Hindlimb muscle (tissue), 1 donor: ENCODE data around the gene RAPGEF2. TPM values are rescaled to one million over a fixed set of nuclear protein-coding genes. Genes with fewer than 3 reads are reported as not detected.
"Not testable (repeated sequence)": the region's sequence is repeated elsewhere in the genome, so short reads cannot be mapped to it uniquely, and the experiment has no call there.

Source experiments
- DNase-seq: peaks from one replicate; pipeline ENCODE4 v3.0.0-alpha.2; 2013
- polyA plus RNA-seq: library from polyadenylated mRNA; unstranded; fragments of 120-200 nt; gene quantifications from one replicate; pipeline ENCODE4 v1.2.1, GENCODE V29; 2013; ENCODE audit not compliant: insufficient read length

Gene RAPGEF2
- polyA plus RNA-seq, 1 donor = 27.6 TPM

DNA sequence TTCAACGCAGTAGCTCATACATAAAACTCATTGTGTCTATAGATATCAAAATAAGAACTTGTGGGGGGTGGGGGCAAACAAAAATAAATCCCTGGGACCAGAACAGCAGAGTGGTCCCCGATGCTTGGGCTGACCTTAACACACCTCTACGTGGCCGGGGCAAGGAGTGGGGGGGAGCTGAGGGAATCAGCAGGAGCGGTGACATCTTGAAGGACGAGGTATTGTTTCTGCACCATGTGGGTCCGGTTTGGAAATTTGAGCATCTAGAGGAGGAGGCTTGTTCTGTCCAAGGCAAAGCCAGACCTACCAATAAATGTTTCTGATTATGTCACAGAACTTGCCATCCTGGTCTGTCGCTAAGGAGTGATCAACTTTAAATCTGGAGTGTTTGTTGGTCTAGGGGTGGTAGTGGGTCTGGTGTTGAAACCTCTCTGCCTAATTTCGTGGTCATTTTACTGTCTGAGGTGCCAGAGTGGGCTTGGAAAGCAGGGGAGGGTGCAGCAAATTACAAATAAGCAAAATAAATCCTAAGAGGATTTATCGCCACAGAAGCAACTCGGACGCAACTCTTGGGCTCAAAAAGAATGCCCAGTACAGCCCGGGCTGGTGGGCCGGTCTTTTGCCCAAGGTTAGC is 774 bp upstream of the RAPGEF2 start:
- DNase-seq = peak; percentile 6

DNA sequence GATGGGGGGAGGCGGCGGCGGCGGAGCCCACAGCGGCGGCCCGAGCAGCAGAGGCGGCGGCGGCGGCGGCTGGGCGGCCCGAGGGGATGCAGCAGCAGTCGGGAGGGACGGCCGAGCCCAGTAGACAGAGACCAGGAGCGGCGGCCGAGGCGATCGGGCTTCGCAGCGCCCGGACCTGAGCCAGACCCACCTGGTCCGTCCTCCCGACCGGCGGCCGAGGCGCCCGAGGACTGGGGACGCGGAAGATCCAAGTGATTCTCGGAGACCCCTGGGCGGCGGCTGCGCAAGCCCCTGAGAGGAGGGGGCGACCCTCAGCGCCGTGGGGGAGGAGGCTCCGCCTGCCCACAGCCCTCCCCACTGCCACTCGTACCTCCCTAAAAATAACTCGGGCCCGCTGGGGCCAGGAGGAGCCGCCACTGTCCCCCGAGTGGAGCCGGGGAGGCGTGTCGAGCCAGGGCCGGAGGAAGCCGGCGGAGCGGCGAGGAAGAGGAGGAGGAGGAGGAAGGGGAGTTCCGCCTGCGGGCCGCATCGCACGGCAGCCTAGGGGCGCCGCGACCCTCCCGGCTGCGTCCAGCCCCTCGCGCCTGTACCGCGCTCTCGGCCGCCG is 608 bp downstream of the RAPGEF2 start:
- peak; percentile 43 for DNase-seq

DNA sequence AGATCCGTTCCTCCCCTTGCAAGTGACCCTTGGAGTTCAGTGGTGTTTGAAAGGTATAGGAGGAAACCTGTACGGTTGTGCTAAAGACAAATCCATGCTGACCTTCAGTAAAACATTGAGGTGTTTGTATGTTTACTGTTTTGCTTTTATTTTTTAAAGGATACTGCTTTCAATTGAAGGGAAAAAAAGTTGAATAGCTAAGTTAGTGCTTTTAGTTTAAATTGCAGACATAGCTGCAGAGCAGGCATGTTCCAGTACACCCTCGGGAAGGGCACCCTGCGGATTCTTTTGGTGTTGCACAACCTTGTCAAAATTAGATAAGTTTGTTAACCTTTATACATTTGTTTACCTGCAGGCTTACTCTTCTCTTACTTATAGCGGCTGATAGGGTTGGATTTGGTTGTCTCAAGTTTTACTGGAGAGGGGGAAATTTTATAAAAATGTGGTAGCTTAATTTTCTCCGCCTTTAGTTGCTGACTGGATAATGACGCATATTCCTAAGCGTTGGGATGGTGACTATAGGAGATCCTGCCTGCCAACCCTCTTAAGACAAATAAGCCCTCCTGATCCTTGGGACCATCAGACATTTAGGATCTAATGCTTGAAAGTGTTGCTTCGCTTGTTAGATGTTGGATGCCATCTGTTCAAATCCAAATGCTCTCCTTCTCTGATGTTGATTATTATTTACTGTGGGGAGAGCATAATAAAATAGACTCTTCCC is 2.0 kb downstream of the RAPGEF2 start:
- DNase-seq = peak; percentile 4

DNA sequence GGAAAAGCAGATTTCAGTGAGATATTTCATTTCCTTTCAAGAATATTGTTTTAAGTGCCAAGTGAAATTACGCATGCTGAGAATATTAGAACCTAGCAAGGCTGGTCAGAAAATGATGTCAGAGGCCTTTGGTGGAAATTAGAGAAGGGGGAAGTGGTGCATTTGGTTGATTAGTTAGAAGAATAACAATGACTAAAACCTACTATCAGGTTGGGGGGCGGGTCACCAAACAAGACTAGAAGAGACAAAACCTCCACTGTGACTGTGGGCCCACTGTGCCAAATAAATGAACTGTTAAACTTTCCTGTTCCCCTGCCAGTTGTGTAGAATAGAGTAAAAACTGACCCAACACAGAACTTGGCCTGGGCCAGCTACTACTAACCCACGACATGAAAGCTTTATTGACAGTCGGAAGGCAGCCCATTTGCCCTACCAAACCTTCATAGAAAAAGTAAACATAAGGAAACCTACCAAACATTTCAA is 2.9 kb downstream of the RAPGEF2 start:
- peak; percentile 6 for DNase-seq

DNA sequence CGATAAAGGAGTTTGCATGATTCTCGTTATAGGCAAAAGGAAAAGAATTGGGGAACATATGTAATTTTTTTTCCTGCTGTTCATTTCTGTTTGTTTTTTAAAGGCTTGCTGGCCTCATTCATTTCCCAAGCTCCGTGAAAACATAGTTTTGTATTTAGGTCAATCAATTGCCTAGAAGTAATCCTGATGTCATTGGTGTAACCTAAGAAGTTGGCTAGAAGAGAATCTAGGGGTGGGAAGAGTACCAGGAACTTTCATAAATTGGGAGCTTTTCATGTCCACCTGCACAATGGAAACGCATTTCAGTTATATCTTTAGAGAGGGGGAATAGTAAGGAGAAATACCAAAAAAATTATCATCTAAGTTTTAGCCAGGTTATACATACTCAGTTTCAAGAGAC is 3.8 kb downstream of the RAPGEF2 start:
- peak; percentile 4 for DNase-seq

DNA sequence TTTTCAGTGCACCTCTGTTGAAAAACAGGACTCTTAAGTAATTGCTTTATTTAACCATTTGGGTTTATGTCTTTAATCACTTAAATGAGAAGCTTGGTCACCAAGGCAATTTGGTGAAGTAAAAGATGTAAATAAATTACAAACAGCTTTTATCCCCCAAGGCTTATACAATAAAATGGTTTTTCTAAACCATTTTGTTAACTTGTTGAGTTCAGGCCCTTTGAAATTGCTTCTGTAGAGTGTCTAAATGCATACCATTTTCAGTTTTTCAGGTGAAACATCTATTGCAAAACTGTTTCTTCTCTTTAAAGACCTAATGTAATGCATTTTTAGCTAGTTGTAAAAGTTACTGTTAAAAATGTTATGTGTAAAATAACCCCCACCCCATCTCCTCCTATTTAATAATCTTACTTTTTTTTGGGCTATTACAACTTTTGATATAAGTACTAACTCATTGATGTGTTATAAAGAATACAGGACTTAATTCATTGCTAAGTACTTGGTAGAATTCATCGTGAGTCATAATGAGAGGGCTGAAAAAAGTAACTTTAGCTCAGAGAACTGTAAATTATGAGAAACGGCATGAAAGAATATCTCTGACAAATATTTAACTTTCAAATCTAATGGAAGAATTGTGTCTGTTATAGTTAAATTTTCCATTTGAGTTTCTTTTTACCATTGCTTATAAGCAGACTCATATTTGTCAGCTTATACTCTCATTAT is 4.5 kb downstream of the RAPGEF2 start:
- DNase-seq = no peak

DNA sequence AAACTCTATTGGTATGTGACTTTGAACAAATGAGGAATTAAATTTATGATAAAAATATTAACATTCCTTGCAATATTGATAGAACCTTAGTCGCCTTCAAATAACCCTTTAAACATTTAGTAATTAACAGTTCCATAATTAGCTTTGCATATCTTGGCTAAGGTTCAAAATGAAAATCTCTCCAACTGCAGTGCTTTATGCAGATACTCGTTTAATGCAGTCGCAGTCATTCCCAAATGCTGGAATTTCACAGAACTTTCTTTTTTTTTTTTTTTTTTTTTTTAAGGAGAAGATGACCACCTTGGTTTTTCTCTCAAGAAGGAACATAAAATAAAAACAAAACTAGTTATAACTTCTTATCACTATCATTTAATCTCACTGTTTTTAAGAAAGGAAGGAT is 5.2 kb downstream of the RAPGEF2 start:
- no peak for DNase-seq

DNA sequence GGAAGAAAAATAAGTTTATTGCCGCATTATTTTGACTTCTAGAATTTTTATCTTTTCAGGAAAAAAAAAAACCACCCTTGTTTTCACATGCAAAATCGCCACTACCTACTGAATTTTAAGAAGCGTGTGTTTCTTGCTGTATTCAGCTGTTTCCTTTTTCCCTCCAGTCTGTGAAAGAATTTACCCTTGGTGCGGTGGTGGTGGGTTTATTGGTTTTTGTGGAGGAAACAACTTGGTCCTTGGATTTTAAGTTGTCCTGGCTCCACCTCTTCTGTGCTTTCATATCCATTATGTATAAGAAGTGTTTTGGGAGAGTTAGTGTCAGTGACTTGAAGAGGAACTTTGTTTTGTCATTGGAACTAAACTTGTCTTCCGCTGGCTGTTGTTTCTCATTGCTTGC is 8.1 kb downstream of the RAPGEF2 start:
- DNase-seq = no peak

DNA sequence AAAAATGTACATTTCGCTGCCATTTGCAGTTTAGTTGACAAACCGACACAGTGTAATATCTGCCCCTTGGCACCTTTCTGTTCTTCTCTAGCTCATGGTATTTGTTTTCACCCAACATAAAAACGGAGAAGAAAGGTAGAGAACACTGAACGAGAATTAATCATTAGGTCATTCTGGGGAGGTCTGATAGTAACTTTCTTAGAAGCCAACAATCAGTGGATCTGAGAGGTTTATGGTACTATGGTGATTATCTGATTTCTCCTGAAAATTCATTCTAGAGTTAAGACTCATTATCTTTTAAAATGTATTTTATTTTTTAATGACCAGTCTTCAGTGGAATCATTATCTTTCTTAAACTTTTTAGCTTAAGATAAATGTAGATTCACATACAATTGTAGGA is 8.5 kb downstream of the RAPGEF2 start:
- DNase-seq = no peak

DNA sequence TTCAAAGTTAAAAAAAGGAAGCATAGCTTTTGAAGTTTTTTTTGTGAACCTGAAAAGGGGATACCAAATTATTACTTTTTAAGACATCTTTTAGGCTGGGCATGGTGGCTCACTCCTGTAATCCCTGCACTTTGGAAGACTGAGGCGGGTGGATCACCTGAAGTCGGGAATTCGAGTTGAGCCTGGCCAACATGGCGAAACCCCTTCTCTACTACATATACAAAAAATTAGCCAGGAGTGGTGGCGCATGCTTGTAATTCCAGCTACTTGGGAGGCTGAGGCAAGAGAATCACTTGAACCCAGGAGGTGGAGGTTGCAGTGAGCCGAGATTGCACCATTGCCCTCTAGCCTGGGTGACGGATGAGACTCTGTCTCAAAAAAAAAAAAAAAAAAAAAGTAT is 10.5 kb downstream of the RAPGEF2 start:
- not testable (repeated sequence) for DNase-seq

DNA sequence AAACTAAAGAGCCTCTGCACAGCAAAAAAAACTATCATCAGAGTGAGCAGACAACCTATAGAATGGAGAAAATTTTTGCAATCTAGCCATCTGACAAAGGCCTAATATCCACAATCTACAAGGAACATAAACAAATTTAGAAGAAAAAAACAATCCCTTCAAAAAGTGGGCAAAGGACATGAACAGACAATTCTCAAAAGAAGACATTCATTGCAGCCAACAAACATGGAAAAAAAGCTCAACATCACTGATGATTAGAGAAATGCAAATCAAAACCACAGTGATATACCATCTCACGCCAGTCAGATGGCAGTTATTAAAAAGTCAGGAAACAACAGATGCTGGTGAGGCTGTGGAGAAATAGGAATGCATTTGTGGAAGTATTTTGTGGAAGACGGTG is 13.2 kb downstream of the RAPGEF2 start:
- DNase-seq = not testable (repeated sequence)

DNA sequence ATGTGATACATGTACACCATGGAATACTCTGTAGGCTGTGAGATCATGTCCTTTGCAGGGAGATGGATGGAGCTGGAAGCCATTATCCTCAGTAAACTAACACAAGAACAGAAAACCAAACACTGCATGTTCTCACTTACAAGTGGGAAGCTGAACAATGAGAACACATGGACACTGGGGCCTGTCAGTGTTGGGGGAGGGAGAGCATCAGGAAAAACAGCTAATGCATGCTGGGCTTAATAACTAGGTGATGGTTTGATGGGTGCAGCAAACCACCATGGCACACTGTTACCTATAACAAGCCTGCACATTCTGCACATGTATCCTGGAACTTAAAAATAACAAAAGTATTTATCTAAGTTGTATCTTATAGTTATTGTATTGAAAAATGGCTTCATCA is 13.8 kb downstream of the RAPGEF2 start:
- not testable (repeated sequence) for DNase-seq

DNA sequence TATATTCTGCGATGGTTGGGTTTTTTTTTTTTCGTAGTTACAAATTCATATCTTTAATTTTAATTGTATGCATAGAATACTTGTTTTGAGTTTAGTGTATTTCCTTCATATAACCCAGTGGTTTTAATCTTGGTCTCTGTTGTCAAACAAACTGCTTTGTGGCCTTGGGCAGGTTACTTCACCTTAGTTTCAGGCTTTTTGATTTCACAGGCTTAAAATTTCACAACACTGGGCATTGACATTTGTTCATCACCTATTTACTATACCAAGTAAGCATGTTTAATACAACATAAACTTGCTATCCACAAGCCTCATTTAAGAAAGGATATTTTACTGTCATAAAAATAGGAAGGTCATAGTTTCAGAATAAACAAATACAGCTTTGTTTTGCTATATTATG is 14.7 kb downstream of the RAPGEF2 start:
- DNase-seq = no peak

DNA sequence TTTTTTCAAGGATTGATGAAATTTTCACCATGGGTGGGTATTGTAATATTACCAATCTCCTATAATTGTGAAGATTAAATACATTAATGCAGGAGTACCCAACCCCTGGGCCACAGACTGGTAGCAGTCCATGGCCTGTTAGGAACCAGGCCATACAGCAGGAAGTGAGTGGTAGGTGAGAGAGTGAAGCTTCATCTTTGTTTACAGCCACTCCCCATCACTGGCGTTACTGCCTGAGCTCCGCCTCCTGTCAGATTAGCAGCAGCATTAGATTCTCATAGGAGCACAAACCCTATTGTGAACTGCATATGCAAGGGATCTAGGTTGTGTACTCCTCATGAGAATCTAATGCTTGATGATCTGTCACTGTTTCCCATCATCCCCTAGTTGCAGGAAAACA is 15.1 kb downstream of the RAPGEF2 start:
- DNase-seq = no peak

DNA sequence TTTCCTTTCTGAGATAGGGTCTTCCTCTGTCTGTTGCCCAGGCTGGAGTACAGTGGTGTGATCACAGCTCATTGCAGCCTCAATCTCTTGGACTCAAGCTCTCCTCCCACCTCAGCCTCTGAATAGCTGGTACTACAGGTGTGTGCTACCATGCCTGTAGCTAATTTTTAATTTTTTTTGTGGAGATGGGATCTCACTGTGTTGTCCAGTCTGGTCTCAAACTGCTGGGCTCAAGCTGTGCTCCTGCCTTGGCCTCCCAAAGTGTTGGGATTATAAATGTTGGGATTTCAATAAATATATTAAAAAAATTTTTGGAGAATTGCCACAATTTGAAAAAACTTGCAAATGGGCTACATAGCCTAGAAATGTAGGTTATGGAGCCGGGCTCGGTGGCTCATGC is 18.5 kb downstream of the RAPGEF2 start:
- no peak for DNase-seq

DNA sequence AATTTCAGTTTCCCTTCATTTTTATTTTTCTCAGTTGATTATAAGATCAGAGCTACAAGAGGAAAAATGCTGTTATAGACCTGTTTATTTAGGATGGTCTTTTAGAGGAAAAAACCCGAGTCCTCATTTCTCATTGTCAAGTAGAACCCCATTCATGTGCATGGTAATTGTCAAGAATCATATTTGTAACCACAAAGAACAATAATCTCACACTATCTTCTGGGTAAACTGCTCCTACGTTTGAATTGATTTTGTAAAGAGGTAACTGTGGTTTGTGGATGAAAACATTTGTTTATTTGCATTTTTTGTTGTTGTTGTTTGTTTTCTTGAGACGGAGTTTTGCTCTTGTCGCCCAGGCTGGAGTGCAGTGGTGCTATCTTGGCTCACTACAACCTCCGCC is 23.8 kb downstream of the RAPGEF2 start:
- DNase-seq = no peak

DNA sequence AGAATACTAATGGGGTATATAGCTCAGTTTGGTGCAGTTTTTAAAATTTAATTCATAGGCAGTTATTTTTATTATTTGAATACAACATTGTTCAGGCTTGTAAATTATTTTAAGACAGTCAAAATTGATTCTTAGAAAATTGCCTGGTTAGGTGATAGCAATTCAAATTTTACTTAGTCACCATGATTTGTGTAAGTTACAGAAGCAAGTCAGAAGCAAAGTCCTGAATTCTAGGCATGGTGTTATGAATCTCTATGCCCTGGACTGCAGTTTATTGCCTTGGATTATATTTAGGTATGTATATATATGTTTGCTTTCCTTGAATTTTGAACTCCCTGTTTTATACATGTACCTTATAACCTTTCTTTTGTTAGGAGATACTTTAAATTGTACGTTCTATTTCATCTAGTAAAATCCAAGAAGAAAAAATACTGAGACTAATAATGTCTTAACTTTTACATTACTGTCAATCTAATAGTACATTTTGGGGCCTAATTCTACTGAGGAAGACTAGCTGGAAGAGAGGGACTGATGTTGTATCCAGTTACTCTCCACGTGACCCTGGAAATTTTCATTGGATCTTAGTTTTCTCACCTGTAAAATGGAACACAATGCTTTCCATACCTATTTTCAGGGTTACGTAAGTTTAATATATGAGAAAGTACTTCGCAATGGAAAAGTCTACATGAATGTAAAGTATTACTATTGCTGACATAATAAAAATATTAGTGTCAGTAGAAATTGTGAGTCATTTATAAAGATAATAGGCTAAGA is 25.1 kb downstream of the RAPGEF2 start:
- no peak for DNase-seq

DNA sequence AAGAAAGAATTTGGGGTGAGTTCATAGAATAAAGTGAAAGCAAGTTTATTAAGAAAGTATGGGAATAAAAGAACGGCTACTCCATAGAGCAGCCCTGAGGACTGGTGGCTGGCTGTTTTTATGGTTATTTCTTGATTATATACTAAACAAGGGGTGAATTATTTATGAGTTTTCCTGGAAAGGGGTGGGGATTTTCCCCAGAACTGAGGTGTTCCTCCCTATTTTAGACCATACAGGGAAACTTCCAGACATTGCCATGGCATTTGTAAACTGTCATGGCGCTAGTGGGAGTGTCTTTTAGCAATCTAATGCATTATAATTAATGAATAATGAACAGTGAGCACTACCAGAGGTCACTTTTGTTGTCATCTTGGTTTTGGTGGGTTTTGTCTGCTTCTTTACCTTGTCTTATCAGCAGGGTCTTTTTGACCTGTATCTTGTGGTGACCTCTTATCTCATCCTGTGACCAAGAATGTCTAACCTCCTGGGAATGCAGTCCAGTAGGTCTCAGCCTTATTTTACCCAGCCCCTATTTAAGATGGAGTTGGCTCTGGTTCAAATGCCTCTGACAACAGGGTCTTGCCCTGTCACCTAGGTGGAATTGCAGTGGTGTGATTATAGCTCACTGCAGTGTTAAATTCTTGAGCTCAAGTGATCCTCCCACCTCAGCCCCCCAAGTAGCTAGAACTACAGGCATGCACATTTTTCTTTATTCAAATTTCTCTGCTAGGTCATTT is 27.1 kb downstream of the RAPGEF2 start:
- no peak for DNase-seq

DNA sequence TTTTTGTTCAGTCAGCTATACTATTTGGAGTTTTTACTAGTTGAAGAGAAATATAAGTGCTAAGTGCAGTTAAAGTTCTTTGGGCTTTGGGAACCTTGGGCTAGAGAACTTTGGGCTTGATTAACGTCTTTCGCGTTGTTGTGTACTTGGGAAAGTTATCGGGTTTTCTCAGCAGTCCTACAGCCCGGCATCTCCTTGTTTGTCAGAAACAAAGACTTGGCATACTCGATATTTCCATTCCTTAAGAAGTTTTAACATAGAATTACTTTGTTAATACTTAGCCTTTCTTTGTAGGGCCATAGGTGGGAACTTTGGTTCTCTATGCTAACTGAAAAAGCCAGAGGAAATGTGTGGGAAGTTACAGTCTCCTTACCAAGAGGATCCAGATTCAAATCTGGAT is 28.7 kb downstream of the RAPGEF2 start:
- DNase-seq = no peak

DNA sequence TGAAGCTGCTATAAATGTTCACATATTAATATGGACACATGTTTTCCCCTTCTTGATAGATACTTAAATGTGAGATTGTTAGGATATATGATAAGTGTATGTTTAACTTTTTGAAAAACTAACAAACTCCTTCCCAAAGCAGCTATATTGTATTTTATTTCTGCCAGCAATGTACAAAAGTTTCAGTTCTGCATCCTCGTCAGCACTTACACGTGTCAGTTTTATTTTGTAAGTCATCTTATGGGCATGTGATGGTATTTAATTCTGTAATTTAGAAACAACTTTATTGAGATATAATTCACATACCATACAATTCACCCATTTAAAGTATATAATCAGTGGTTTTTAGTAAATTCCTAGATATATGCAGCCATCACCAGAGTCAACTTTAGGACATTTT is 31.6 kb downstream of the RAPGEF2 start:
- no peak for DNase-seq

DNA sequence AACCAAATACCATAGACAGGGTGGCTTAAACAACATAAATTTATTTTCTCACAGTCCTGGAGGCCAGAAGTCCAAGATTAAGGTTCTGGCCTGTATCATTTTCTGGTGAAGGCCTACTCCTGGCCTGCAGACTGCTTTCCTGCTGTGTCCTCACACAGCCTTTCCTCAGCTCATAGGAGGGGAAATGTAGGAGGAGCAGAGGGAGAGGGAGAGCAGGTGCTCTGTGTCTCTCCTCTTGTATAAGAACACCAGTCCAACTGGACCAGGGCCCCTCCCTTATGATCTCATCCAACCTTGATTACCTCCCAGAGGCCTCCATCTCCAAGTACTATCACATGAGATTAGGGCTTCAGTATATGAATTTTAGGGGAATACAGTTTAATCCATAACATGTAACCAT is 34.3 kb downstream of the RAPGEF2 start:
- DNase-seq = no peak

DNA sequence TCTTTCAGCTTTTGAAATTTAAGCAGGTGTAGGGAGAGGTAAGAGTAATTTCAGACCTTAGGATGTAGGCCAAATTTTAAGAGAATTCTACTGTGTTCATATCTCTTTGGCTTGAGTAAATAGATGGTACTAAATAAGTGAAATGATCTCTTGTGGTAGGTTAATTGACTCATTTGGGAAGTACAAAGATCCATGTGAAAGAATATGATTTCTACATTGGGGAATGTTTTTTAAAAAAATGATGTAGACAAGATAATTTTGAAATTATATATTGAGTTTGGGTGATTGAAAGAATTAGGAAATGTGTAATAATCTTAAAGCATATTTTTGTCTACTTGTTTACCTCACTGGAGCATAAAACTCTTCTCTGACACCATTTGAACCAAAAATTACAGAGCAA is 35.6 kb downstream of the RAPGEF2 start:
- DNase-seq = no peak
